HG02610 (cell line): ENCODE measurements around the gene NDEL1.
"Not testable (repeated sequence)": the region's sequence is repeated elsewhere in the genome, so short reads cannot be mapped to it uniquely, and the experiment has no call there.

Source experiments
- ATAC-seq: cut with Tn5 transposase; IDR thresholded peaks from one replicate; pipeline ENCODE4 v1.9.1; 2021; ENCODE audit warnings: mild to moderate bottlenecking, moderate library complexity; ENCODE audit not compliant: unreplicated experiment

Gene NDEL1, protein sequence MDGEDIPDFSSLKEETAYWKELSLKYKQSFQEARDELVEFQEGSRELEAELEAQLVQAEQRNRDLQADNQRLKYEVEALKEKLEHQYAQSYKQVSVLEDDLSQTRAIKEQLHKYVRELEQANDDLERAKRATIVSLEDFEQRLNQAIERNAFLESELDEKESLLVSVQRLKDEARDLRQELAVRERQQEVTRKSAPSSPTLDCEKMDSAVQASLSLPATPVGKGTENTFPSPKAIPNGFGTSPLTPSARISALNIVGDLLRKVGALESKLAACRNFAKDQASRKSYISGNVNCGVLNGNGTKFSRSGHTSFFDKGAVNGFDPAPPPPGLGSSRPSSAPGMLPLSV

DNA sequence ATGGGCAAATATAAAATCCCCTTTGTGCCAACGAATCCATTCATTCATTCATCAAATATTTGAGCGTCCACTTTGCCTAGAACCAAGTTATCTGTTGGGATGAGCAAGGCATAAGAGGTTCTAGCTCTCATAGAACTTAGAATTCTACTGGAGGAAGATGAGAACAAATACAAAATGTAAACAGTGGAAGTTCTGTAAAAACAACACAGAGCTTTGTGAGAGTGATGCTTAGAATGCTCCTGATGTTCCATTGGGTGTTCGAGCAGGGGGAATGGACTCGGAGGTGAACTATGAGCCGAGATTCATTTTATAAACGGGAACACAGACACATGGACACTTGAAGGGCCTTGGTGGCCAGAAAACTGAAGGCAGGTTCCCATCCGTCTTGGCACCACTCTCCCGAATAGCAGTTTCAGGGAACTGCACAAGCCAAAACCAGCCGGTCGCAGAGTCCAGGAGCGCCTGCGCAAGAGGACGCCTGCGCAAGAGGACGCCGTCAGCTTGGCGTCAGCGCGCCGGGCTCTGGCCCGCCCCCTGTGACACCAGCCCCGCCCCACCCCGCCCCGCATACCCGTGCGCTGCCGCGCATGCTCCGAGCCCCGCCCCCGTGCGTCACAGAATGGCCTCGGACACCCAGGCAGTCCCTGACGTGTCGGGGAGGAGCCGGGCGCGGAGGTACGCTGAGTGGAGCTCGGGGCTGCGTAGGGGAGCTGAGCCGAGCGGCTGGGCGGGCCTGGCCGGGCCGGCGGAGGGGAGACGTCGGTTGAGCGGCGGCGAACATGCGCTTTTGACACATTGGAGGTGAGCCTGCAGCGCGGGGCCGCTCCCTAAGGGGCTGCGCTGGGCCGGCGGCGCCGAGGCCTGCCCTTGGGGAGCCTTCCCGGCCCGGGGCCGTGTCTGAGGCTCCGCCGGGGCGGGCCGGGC, at the start of gene NDEL1:
Gene NDEL1 (plus strand): TSS at position 640 of the 924 bp plus-strand sequence. CDS start 8,388 bp downstream, outside the sequence.
- ATAC-seq, result peak; percentile 92

DNA sequence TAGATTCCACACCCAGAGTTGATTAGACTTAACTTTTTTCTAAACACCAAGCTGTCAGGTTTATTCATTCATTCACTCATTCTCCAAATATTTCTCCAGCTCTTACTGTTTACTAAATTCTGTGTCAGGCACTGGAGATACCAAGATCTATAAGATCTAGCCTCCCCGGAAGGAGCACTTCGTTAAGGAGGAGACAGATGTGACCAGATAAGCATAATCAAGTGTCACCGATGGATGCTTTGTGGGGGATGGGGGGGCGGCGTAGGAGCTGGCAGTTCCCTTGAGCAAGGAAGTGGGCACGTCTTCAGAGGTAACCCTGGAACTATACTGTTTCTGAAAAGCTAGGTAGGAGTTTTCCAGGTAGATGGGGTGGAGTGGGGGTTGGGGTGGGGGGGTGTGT, 48.8 kb upstream of the NDEL1 start:
- ATAC-seq, result no peak

DNA sequence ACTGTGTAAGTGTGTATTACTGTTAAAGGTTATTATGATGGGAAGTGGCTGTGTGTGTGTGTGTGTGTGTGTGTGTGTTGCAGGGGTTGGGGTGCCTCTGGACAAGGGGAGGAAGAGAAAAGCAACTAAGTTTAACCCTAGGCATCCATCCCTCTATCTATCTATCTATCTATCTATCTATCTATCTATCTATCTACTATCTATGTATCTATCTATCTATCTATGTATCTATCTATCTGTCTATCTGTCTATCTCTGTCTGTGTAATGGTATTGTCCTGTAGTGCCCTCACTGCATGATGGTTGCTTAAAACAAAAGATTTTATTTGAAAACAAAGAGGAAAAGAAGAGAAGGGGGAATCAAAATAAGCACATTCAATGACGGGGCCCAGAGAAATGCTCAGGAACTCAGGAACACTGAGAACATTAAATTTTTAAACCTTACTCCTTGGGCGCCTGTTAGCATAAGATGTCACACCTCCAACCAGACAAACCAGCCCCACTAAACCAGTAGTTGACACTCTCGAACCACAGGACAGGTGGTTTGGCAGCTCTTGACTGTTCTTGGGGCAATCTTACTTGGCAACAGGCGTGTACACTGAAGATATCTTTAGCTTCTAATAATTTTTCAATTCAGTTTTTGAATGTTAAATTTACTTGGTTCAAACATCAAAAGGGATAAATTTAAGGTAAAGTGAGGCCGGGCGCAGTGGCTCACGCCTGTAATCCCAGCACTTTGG, 47.6 kb upstream of the NDEL1 start:
- no peak for ATAC-seq

DNA sequence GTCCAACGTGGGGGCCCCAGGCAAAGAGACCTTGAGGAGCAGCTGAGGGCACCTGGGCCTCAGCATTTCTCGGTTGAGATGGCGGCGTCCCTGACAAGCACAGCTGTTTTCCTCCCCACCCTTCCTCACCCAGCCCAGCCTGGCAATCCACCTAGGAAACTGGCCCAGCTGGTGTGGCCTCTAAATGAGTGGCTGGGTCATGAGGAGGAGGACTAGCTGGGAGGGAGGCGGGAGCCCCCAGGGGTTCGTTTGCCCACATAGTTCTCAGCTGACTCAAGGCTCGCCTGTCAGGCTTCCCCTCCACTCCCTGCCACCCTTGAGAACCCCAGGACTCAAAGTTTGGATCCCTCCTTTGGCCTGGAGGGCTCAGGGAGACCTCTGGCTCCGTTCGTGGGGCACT, 44.0 kb upstream of the NDEL1 start:
- no peak for ATAC-seq

DNA sequence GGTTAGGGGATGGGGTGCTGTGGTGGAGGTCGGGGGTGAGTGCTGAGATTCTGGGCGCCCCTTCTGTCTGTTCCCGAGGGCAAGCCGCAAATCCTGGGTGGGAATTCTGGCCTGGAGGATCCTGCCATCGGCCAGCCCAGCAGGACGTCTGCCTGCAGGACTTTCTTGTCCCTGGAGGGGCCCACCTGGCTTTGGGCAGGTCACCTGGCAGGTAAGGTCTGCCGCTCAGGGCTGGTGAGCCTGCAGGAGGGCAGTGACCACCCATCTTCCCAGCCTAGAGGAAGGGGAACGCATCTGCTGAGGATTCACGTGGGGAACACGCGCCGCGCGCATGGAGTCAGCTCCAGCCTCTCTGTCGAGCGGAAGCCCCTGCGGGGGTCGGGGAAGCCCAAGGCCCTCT, 43.4 kb upstream of the NDEL1 start:
- ATAC-seq, result no peak

DNA sequence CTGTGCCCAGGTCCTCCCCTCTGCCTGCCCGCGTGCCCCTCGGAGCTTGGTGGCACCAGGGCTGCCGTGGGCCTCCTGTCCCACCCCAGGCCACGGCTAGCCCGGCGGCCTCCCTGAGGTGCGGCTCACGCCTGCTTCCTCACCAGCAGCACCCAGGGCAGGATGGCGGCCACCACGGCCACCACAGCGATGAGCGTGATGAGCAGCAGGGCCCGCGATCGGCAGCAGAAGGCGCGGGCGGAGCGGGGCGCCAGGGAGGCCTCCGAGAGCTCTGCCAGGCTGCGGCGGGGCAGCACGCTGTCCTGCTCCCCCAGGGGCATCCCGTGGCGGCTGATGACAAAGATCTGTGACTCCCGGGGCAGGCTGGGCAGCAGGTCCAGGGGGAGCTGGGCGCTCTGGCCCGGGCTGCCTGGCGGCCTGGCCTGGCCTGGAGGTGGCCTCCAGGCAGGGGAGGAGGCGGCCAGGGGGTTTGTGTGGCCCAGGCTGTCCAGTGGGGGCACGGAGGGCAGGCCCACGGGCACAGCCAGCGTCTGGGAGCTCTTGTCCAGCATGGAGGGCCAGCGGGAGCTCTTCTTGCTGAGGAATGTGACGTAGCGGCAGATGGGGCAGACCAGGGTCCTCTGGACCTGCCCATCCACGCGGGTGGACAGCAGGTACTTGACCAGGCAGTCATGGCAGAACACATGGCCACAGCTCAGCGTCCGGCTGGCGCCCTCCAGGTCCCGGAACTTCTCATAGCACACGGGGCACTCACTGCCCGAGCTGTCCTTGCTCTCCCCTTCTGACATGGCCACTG, 42.8 kb upstream of the NDEL1 start:
- ATAC-seq, result no peak

DNA sequence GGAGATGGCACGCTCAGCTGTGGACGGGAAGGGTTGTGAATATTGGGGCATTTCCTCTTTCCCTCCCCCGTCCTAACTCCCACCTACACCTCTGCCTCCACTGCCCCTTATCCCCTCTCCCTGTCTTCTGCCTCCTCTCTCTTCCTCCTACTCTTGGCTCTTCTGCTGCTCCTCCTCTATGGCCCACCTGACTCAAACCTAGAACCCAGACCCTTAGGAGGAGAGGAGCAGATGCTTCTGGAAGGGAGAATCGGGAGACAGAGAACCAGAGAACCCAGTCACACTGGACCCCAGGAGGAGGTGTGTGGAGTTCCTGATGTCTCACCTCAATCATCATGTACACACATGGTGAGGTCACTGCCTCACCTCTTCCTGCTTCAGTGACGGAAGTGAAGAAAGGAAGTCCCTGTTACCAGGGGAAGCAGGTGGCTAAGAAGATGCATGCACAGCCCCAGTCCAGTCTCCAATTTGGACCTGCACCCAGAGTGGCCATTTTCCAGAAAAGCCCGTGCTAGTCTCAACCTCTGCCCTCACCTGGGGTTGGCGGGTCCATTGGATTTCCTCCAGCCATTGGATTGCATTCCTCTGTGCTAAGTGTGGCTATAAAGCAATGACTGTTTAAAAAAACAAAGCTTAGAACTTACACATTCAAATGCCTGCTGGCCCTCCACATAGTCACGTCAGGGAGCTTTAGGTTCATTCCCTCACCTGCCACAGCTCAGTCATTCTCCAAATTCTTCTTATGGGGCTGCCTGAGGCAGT, 42.0 kb upstream of the NDEL1 start:
- ATAC-seq, result no peak

DNA sequence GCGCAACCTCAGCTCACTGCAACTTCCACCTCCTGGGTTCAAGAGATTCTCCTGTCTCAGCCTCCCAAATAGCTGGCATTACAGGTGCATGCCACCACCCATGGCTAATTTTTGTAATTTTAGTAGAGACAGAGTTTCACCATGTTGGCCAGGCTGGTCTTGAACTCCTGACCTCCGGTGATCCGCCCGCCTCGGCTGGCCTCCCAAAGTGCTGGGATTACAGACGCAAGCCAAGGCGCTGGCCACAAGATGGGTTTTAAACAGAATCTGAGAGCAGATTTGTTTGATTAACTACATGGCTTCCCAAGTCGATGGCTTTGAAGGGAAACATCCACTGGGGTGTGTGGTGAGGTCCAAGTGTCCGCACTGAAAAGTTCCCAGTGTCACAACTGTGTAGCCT, 41.2 kb upstream of the NDEL1 start:
- ATAC-seq, result not testable (repeated sequence)

DNA sequence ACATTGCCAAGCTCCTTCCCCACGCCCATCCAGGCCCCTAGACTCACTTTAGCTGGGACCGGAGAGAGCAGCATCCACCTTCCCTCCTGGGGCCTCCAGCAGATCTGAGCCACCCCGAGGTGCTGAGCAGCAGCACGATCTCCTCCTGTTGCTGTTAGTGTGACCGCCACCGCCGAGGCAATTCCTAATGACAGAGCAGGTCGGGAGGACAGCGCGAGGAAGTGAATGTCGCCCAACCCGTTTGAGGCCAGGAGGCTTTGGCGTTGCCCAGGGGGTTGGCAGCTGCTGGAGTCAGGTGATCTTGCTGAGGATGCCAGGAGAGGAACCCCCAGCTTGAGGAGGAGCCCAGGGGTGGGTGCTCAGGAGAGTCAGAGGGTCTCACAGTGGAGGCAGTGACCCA, 38.0 kb upstream of the NDEL1 start, which contains the start of gene RNF222:
Gene RNF222 (minus strand): TSS at position 192 of the 400 bp plus-strand sequence. CDS start 4,366 bp downstream, outside the sequence.
- ATAC-seq, result no peak

DNA sequence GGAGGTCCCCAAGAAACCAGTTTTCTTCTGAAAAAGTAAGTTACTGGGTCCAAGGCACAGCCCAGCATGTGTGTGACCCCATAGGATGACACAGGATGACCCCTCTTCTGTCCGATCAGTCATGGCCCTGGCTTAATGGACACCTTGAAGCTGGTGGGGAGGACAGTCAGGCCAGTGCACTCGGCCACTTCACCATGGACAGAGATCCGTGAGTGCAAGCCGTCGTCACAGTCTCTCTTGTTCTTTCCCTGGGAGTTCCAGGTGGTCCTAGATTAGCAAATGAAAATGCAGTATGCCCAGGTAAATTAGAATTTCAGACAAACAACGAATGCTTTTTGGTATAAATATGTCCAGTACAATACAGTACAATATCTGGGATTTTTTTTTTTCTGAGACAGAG, 36.7 kb upstream of the NDEL1 start:
- ATAC-seq, result no peak

DNA sequence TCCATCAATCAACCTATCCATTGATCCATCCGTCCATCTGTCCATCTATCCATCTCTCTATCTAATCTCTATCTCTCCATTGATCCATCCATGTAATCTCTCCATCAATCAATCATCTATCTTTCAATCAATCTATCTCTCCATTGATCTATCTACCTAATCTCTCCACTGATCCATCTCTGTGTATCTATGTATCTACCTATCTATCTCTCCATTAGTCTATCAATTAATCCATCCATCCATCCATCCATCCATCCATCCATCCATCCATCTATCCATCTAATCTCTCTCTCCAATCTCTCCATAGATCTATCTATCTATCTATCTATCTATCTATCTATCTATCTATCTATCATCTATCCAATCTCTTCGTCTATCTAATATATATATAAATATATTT, 34.6 kb upstream of the NDEL1 start:
- no peak for ATAC-seq

DNA sequence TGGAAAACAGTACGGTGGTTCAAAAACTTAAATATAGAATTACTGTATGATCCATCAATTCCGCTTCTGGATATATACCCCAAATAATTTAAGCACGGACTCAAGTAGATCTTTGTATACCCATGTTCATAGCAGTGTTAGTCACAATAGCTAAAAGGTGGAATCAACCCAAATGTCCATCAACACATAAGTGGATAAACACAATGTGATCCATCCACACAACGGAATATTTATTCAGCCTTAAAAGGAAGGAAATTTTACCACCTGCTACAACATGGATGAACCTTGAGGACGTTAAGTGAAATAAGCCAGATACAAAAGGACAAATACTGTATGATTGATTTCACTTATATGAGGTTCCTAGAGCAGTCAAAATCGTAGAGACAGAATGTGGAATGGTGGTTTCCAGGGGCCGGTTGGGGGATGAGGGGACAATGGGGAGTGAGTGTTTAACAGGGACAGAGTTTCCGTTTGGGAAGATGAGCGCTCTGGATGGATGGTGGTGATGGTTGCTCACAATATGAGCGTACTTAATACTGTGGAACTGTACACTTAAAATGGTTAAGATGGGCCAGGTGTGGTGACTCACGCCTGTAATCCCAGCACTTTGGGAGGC, 32.7 kb upstream of the NDEL1 start:
- ATAC-seq, result no peak

DNA sequence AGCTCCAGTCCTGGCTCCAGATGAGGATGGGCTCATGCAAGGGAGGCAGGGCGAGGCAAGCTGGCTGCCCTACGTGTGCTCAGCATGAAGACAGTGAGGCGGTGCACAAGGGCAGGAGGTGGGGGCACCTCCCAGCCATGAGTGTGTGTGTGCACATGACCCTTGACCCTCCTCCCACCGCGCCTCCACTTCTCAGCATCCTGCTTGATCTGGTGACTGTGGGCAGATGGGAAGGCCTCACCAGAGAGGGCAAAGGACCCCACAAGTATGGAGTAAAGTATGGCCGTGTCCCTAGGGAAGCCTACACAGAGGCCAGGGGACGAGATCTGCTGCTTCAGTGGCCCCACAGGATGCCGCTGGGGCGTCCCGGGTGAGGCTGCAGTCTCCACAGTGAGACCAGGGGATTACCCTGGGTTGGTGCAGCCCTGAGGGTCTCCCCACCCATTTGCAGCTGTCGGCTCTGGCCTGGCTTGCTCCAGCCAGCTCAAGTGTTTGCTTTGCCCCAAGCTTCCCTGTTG, 30.1 kb upstream of the NDEL1 start:
- no peak for ATAC-seq

DNA sequence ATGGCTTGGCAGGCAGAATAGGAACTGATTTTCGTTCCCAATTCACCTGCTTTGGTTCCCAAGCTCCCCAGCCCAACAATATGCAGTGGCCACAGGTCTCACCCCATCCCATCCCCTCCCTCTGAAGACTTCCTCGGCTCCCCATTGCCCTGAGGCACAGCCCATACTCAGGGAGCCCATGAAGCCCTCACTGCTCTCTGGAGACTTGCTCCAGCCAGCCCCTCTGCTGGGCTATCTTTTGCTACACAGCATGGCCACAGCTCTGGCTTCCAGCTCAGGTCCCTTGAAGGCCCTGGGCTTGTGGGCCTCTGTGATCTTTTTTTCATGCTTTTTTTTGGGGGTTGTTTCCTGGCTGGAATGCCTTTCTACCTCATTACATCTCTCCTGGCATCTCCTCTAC, 29.5 kb upstream of the NDEL1 start:
- no peak for ATAC-seq

DNA sequence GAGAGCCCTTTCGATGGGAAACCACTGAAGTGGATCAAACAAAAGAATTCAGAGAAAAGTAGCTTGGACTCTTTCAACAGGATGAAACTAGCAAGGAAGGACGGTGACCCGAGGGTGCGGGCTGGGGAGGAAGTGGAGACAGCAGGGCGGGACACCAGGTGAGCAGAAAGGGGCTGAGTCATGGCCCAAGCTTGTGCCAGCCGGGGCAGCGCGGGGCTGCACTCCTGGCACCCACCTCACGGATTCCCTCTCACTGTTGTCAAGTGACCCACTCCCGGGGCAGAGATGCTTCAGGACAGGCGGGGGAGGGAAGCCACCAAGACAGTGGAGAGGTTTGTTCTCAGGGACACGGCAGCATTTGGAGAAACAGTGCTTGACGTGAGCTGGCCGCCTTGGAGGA, 27.3 kb upstream of the NDEL1 start:
- ATAC-seq, result no peak

DNA sequence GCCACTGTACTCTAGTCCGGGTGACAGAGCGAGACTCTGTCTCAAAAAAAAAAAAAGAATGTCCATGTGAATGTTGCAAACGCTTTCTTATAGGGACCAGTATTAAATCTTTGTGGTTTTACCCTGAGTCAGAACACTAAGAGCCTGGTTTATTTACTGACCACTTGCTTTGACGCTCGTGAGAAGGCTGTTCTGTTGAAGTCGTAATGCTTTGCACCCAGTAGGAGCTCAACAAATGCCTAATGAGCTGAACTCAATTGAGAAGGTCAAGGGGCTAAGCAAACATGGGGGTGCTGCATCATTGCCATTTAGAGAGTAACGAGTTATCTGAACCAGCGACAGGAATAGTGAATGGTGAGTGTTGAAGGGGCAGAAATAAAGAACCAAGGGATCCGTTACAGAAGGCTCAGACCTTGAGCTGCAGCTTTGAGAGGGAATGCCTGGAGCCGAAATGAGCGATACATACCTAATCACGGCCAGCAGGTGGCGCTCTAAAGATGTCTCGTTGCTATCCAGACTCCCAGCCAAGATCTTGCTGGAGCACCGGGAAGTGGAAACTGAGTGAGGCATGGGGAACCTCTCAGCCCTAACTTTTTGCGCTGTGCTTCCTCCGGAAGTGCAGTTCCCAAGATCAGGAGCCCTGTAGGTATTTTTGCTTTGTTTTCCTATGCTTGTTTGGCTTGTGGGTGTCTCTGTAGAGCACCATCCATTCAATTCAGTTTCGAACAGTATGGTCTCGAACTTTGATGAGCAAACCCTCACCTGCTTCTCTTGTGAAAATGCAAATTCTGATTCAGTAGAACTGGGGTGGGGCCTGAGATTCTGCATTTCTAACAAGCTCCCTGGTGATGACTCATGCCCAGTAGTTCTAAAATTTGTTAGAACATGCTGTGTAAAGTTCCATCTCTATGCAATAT, 25.5 kb upstream of the NDEL1 start:
- no peak for ATAC-seq

DNA sequence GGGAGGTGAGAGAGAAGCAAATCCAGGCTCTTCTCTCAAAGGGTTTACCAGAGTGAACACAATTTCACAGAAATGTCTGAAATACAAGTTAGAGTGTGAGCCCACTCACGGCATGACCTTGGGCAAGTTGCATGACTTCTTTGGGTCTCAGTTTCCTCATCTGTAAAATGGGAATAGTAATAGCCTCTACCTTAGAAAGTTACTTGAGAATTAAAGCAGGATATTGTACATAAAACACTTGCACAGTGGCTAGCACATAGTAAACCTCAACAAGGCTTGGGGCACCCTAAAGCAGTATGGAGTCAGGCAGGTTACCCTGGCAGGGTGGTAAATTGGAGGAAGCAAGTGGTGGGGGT, 24.8 kb upstream of the NDEL1 start:
- no peak for ATAC-seq

DNA sequence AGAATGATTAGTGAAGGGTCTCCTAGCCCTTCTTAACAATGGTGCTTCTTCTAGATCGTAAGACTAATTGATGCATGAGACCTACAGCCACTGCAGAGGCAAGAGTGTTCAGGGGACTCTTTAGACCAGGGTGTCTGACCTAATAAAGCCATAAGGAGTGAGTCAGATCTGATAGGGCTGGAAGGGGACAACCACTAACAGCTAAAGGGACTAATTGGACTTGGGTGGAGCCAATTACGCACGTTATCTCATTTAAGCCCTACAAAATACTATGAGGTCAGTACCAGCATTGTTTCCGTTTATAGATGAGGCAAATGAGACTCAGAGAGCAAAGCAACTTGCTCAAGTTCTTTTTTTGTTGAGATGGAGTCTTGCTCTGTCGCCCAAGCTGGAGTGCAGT, 23.6 kb upstream of the NDEL1 start:
- no peak for ATAC-seq
